Epithelial cell of proximal tubule (primary cell): ENCODE measurements around the gene INO80B. TPM values are rescaled to one million over a fixed set of nuclear protein-coding genes. Genes with fewer than 3 reads are reported as not detected.
"Not testable (repeated sequence)": the region's sequence is repeated elsewhere in the genome, so short reads cannot be mapped to it uniquely, and the experiment has no call there.

Source experiments
- DNase-seq: peaks from one replicate; pipeline ENCODE4 v3.0.0-alpha.2; 2011; ENCODE audit warnings: low read depth
- H3K4me3 ChIP-seq: 2 replicates; pipeline ENCODE4 v1.5.1; 2011; ENCODE audit warnings: low read depth, mild to moderate bottlenecking, low read length
- CTCF ChIP-seq: conservative IDR thresholded peaks from 2 replicates; pipeline ENCODE4 v1.5.1; 2012; ENCODE audit warnings: low read depth, mild to moderate bottlenecking, low read length
- total RNA-seq: library from RNA; depleted of rRNA; stranded (reverse); fragments of >200 nt; gene quantifications from 2 replicates; pipeline ENCODE4 v1.2.3, GENCODE V29; 2015

INO80B gene
- total RNA-seq, 1 donor from 2014 or later: 5.3 TPM

GRCh38 chr2:74450570-74451190 lies 4.2 kb upstream of the INO80B start:
- TF ChIP-seq CTCF: no peak
- no peak overlapping the region for H3K4me3 ChIP-seq
- DNase-seq: no peak

DNA sequence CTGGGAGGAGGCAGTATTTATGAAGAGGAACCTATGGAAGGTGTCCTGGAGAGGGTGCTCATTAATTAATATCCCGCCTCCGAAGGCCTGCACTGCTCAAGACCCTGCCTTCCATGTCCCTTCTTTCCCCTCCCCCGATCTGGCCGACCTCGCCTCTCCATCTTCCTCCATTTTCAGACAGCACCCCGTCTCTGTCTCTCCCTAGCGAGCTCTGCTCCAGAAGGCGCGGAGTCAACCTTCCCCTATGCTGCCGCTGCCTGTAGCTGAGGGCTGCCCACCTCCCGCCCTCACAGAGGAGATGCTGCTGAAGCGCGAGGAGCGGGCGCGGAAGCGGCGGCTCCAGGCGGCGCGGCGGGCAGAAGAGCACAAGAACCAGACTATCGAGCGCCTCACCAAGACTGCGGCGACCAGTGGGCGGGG lies 2.3 kb downstream of the INO80B start:
- no peak for TF ChIP-seq CTCF
- DNase-seq: no peak
- peak overlapping the region; percentile 98 for H3K4me3 ChIP-seq

- H3K4me3 ChIP-seq: peak overlapping the region; percentile 98
- TF ChIP-seq CTCF: no peak
- DNase-seq: no peak
Observed at GRCh38 chr2:74457549-74458131, 2.8 kb downstream of the INO80B start.

DNA sequence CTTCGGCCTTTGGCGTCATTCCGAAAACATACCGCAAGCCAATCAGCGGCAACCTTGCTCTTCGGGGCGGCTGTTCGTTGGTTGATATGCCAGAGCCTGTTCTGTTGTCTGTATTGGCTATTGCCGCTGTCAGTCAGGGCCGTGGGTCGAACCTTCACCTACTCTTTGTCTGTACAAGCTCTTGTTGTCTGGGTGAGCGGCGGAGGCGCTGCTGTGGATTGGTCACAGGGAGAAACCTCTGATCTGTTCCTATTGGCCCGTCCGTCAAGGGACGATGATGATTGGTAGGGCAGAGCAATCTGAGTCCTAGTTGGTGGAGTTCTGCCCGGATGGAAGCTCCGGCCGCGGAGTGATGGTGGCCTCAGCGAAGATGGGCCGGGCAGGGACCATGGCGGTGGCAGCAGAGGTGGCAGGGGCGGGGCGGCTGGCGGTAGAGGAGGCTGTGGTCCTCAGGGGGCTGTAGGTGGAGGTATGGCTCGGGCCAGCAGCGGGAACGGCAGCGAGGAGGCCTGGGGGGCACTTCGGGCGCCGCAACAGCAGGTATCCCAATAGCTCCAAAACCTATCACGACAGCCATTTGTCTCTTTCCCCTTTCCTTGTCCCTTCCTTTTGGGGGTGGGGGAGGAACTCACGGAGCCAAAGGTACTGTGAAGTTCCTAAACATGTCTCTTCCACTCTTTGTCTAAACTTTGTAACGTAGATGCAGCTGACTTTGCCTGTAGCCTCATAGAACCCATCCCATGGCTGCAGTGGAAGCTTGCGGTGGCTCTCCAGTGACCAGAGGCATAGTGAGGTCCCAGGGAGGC lies 3.4 kb downstream of the INO80B start, which contains the start of gene WBP1:
TSS of gene WBP1 (plus strand) at position 307 of the 806 bp plus-strand sequence. CDS start at position 472, 165 bp downstream.
- peak; percentile 100 for DNase-seq
- H3K4me3 ChIP-seq: peak within 1 kb of the TSS; percentile 98
- no peak for TF ChIP-seq CTCF

GRCh38 chr2:74458938-74459363 lies 4.1 kb downstream of the INO80B start:
- no peak for DNase-seq
- peak overlapping the region; percentile 98 for H3K4me3 ChIP-seq
- TF ChIP-seq CTCF: no peak

DNA sequence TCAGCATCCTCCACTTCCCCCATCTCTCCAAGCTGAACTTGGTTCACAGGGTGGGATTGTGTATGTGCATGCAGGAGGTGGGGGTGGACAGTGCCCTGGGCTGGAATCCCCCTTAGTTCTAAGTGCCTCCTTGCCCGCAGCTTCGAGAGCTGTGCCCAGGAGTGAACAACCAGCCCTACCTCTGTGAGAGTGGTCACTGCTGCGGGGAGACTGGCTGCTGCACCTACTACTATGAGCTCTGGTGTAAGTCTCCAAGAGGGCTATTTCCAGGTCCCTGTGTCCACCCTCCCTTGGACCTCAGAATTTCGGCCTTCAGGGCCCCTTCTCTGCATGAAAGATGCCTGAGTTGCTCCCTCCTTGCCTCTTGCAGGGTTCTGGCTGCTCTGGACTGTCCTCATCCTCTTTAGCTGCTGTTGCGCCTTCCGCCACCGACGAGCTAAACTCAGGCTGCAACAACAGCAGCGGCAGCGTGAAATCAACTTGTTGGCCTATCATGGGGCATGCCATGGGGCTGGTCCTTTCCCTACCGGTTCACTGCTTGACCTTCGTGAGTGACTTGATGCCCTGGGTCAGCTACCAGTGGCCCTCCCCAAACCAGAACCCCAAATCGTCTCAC lies 4.7 kb downstream of the INO80B start:
- peak overlapping the region; percentile 98 for H3K4me3 ChIP-seq
- not testable (repeated sequence) for DNase-seq

DNA sequence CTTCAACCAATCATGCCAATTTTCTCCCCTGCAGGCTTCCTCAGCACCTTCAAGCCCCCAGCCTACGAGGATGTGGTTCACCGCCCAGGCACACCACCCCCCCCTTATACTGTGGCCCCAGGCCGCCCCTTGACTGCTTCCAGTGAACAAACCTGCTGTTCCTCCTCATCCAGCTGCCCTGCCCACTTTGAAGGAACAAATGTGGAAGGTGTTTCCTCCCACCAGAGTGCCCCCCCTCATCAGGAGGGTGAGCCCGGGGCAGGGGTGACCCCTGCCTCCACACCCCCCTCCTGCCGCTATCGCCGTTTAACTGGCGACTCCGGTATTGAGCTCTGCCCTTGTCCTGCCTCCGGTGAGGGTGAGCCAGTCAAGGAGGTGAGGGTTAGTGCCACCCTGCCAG lies 5.3 kb downstream of the INO80B start:
- not testable (repeated sequence) for DNase-seq, H3K4me3 ChIP-seq
